IMR-90 (cell line): ENCODE measurements around the gene KCNN3. TPM values are rescaled to one million over a fixed set of nuclear protein-coding genes. Genes with fewer than 3 reads are reported as not detected.

ENCODE experiments used
- ATAC-seq: fragments of 200-7000 bp; cut with Tn5 transposase; 2 replicates; pipeline ENCODE4 v1.9.1; 2020; ENCODE audit warnings: low read depth, mild to moderate bottlenecking, moderate library complexity
- BruUV-seq: library from RNA; stranded (reverse); fragments of 400-500 nt; replicated peaks from 2 replicates; lab custom pipeline; 2021; lab: Mats Ljungman, UMichigan
- CTCF ChIA-PET: fragments of 300-600 bp; formaldehyde crosslinking; extraction: SDS; loops from one replicate; lab custom pipeline; 2021; ENCODE audit warnings: antibody characterized with exemption; lab: Yijun Ruan, JAX
- POLR2A ChIA-PET: fragments of 300-600 bp; sonication (Branson Sonifier 250); formaldehyde crosslinking; loops from one replicate; lab custom pipeline; 2022; ENCODE audit warnings: antibody characterized with exemption; ENCODE audit not compliant: unreplicated experiment; lab: Charles Lee
- DNase-seq: peaks from one replicate; pipeline ENCODE4 v3.0.0; 2013
- H2AFZ ChIP-seq: replicated peaks from 2 replicates; pipeline ENCODE3; 2013; ENCODE audit warnings: low read length, mild to moderate bottlenecking; ENCODE audit not compliant: poor library complexity
- H2AK5ac ChIP-seq: 2 replicates; pipeline ENCODE4 v1.6.1; 2013; ENCODE audit warnings: low read depth, low read length, inconsistent platforms
- H2AK9ac ChIP-seq: replicated peaks from 2 replicates; pipeline ENCODE3; 2013; ENCODE audit warnings: mild to moderate bottlenecking, low read depth, low read length, moderate library complexity; ENCODE audit not compliant: poor library complexity
- H2BK120ac ChIP-seq: 2 replicates; pipeline ENCODE4 v1.6.1; 2013; ENCODE audit warnings: low read depth, low read length, inconsistent platforms
- H2BK15ac ChIP-seq: 3 replicates; pipeline ENCODE4 v1.6.1; 2013; ENCODE audit warnings: low read depth, low read length, inconsistent platforms
- H2BK20ac ChIP-seq: 2 replicates; pipeline ENCODE4 v1.6.1; 2013; ENCODE audit warnings: low read depth, mild to moderate bottlenecking, inconsistent platforms, low read length, moderate library complexity
- H2BK5ac ChIP-seq: 2 replicates; pipeline ENCODE4 v1.6.1; 2013; ENCODE audit warnings: mild to moderate bottlenecking, low read depth, low read length, inconsistent platforms; ENCODE audit not compliant: poor library complexity, severe bottlenecking
- H3K14ac ChIP-seq: replicated peaks from 2 replicates; pipeline ENCODE4 v1.6.1; 2013; ENCODE audit warnings: low read depth, low read length, inconsistent platforms
- H3K18ac ChIP-seq: 2 replicates; pipeline ENCODE4 v1.6.1; 2013; ENCODE audit warnings: low read depth, low read length, control low read depth
- H3K23ac ChIP-seq: 2 replicates; pipeline ENCODE4 v1.6.1; 2013; ENCODE audit warnings: low read depth, low read length, inconsistent platforms
- H3K27ac ChIP-seq: 2 replicates; pipeline ENCODE4 v1.5.1; 2013; ENCODE audit warnings: mild to moderate bottlenecking, control low read depth, low read length; ENCODE audit not compliant: insufficient read depth
- H3K27me3 ChIP-seq: 2 replicates; pipeline ENCODE4 v1.6.1; 2013; ENCODE audit warnings: low read length; ENCODE audit not compliant: control insufficient read depth, insufficient read depth
- H3K36me3 ChIP-seq: 2 replicates; pipeline ENCODE4 v1.6.1; 2013; ENCODE audit warnings: low read length, mixed read lengths; ENCODE audit not compliant: control insufficient read depth, insufficient read depth
- H3K4ac ChIP-seq: 2 replicates; pipeline ENCODE4 v1.6.1; 2013; ENCODE audit warnings: low read depth, low read length, inconsistent platforms
- H3K4me1 ChIP-seq: 2 replicates; pipeline ENCODE4 v1.6.1; 2013; ENCODE audit warnings: low read length, mixed read lengths; ENCODE audit not compliant: control insufficient read depth, insufficient read depth
- H3K4me2 ChIP-seq: 2 replicates; pipeline ENCODE4 v1.6.1; 2013; ENCODE audit warnings: low read depth, mild to moderate bottlenecking, control low read depth, low read length, moderate library complexity
- H3K4me3 ChIP-seq: 2 replicates; pipeline ENCODE4 v1.5.1; 2013; ENCODE audit warnings: low read depth, mild to moderate bottlenecking, control low read depth, low read length, moderate library complexity; ENCODE audit not compliant: insufficient read depth
- H3K56ac ChIP-seq: 2 replicates; pipeline ENCODE4 v1.6.1; 2013; ENCODE audit warnings: low read length, inconsistent platforms; ENCODE audit not compliant: insufficient read depth; ENCODE audit errors: extremely low read depth
- H3K79me1 ChIP-seq, 2 experiments: 2 replicates each; pipeline ENCODE4 v1.6.1; 2013; ENCODE audit warnings: low read length in 2 of 2, inconsistent platforms in 1 of 2, low read depth in 1 of 2
- H3K9ac ChIP-seq: 2 replicates; pipeline ENCODE4 v1.6.1; 2013; ENCODE audit warnings: low read depth, low read length, control low read depth
- H3K9me1 ChIP-seq: 2 replicates; pipeline ENCODE4 v1.6.1; 2013; ENCODE audit warnings: low read length, inconsistent platforms; ENCODE audit not compliant: insufficient read depth
- H3K9me3 ChIP-seq: 2 replicates; pipeline ENCODE4 v1.6.1; 2013; ENCODE audit warnings: low read length; ENCODE audit not compliant: control insufficient read depth, insufficient read depth
- H4K20me1 ChIP-seq: 2 replicates; pipeline ENCODE4 v1.6.1; 2013; ENCODE audit warnings: low read length, inconsistent platforms; ENCODE audit not compliant: insufficient read depth
- H4K5ac ChIP-seq: 2 replicates; pipeline ENCODE4 v1.6.1; 2013; ENCODE audit warnings: mild to moderate bottlenecking, low read depth, low read length, control low read depth
- H4K8ac ChIP-seq, 2 experiments: 2 replicates each; pipeline ENCODE4 v1.6.1; 2013; ENCODE audit warnings: low read depth in 2 of 2, low read length in 2 of 2, control low read depth in 1 of 2, inconsistent platforms in 1 of 2
- H4K91ac ChIP-seq: 2 replicates; pipeline ENCODE4 v1.6.1; 2013; ENCODE audit warnings: low read depth, low read length, inconsistent platforms; ENCODE audit not compliant: insufficient read depth
- CHD1 ChIP-seq: IDR thresholded peaks from 2 replicates; pipeline ENCODE4 v1.6.1; 2012; ENCODE audit warnings: low read depth, low read length, improper control_type of control experiment
- MAZ ChIP-seq: IDR thresholded peaks from 2 replicates; pipeline ENCODE4 v1.6.1; 2012; ENCODE audit warnings: low read depth, mild to moderate bottlenecking, low read length, improper control_type of control experiment, moderate library complexity, borderline replicate concordance
- POLR2A ChIP-seq: IDR thresholded peaks from 2 replicates; pipeline ENCODE4 v1.6.1; 2012; ENCODE audit warnings: mild to moderate bottlenecking, low read depth, low read length
- RAD21 ChIP-seq: IDR thresholded peaks from 2 replicates; pipeline ENCODE4 v1.6.1; 2012; ENCODE audit warnings: low read length, improper control_type of control experiment
- RFX5 ChIP-seq: IDR thresholded peaks from 2 replicates; pipeline ENCODE4 v1.8.0; 2012; ENCODE audit warnings: low read depth, mild to moderate bottlenecking, low read length, moderate library complexity
- SMC3 ChIP-seq: fragments of 150-350 bp; IDR thresholded peaks from 2 replicates; pipeline ENCODE4 v1.6.1; 2016; ENCODE audit warnings: low read depth, mild to moderate bottlenecking, antibody characterized with exemption, low read length, moderate library complexity
- WGBS, 2 experiments: methylation state at CpG; one replicate each; pipeline versions ENCODE4 v1.1.5 to v1.1.7; 2013; ENCODE audit warnings: missing lambda C conversion rate in 2 of 2; ENCODE audit not compliant: insufficient read length in 1 of 2; ENCODE audit errors: extremely low coverage in 2 of 2; 5-methylcytosine and 5-hydroxymethylcytosine counted together
- dilution Hi-C: fragments of 300-500 bp; cut with HindIII; formaldehyde crosslinking; loops from one replicate; pipeline ENCODE4 v1.14.3; 2018; ENCODE audit warnings: low sequenced_read_pairs; ENCODE audit not compliant: unreplicated experiment
- in situ Hi-C: fragments of 300-500 bp; cut with MboI; formaldehyde crosslinking; loops from 3 replicates; pipeline ENCODE4 v1.14.3; 2019; ENCODE audit warnings: low sequenced_read_pairs, inconsistent platforms, mixed read lengths
- intact Hi-C: fragments of 100-400 bp; cut with micrococcal nuclease; formaldehyde crosslinking; loops from 2 replicates; pipeline ENCODE4 v1.10.0; 2022
- polyA plus RNA-seq, 3 experiments: library from polyadenylated mRNA; depleted of rRNA; stranded (reverse); fragments of >200 nt; gene quantifications; 2 replicates each; pipeline ENCODE4 v1.2.3, GENCODE V29; 2012; ENCODE audit warnings: low replicate concordance in 1 of 3
- total RNA-seq: library from RNA; depleted of rRNA; stranded (reverse); fragments of >200 nt; gene quantifications from 2 replicates; pipeline ENCODE4 v1.2.3, GENCODE V29; 2012
- TF ChIP-seq, protein P1 (sequence below): fragments of 150-350 bp; IDR thresholded peaks from 2 replicates; pipeline ENCODE4 v1.6.1; 2016; ENCODE audit warnings: low read depth, mild to moderate bottlenecking, low read length, moderate library complexity, borderline replicate concordance
- TF ChIP-seq, protein P2 (sequence below): conservative IDR thresholded peaks from 2 replicates; pipeline ENCODE4 v1.5.1; 2012; ENCODE audit warnings: mild to moderate bottlenecking, low read depth, low read length, improper control_type of control experiment
- TF ChIP-seq, protein P3 (sequence below): fragments of 150-350 bp; IDR thresholded peaks from 2 replicates; pipeline ENCODE4 v1.6.1; 2017; ENCODE audit warnings: mild to moderate bottlenecking, antibody characterized with exemption, low read length, low read depth

KCNN3 gene
- total and polyA plus RNA-seq, 2 of the 4 experiments (the other 2 are of a cell fraction), result 0.02 TPM; not detected in 1

DNA sequence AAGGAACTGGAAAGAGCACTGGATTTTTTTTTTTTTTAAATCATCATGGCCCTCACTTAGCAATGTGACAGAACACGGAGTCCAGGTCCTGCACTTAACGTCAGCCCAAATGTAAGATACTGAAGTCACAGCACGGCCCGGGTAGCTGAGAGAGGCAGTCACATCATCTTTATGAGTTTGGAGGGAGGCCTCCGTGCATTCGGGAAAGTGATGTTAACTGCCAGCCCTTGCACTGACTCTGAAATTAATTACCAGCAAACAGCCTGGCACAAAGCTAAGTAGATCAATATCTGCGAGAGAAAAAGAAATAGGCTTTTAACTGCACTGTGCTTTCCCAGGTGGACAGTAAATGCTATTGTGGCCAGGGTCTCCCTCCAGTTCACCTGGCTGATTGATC is 152.6 kb downstream of the KCNN3 start (continued):
- TF ChIP-seq, protein P1, sequence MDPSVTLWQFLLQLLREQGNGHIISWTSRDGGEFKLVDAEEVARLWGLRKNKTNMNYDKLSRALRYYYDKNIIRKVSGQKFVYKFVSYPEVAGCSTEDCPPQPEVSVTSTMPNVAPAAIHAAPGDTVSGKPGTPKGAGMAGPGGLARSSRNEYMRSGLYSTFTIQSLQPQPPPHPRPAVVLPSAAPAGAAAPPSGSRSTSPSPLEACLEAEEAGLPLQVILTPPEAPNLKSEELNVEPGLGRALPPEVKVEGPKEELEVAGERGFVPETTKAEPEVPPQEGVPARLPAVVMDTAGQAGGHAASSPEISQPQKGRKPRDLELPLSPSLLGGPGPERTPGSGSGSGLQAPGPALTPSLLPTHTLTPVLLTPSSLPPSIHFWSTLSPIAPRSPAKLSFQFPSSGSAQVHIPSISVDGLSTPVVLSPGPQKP, result no peak
- TF ChIP-seq POLR2A (no peak), RFX5 (no peak)

DNA sequence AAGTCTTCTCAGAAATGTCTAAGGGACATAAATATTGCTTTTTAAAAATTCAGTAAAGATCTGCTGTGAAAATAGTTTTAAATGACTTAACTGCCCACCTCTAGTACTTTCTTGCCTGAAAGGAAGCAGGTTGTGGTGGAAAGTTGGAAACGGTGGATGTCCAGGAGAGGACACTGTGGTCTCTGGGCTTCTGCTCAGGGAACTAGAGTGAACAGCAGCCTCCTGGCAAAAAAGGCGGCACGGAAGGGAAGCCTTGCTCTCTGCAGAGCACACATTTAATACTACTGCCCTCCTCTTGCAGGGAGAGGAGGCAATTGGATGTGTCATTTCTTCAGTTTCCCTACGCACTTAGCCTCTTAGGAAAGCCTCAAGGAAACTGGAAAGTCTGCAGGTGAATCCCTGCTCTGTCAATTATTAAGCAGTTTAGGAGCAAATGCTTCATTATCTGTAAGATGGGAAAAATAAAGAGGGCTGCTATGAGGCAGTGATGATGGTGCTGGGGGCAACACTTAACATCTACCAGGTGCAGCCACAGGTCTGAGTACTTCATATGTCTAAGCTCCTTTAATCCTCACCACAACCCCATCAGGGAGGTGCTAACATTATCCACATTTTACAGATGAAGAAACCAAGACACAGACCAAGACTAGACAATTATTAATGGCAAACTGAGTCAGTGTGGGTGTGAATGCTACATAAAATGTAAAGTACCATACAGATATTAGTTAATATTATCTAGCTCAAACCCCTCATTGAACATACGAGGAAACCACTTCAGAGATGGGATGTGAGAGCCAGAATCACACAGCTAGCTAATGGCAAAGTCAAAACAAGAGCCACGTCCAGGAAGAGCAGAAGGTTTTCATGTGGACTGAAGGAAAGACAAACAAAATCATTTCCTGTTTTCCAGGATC is 153.2 kb downstream of the KCNN3 start:
- Histone ChIP-seq H2BK120ac (no peak overlapping the region), H2AFZ (no peak overlapping the region), H3K27me3 (peaks cover 34% of the 10 kb centered on the region), H2AK9ac (no peak overlapping the region), H3K9ac (no peak overlapping the region), H3K9me3 (no peaks in the 10 kb centered on the region), H3K4me3 (no peak overlapping the region), H4K20me1 (peaks cover 5% of the 10 kb centered on the region; the same call in 1 of the 2 replicates), H4K5ac (no peak overlapping the region), H2AK5ac (no peak overlapping the region), H3K4me2 (no peak overlapping the region), H3K36me3 (no peaks in the 10 kb centered on the region), H2BK15ac (no peak overlapping the region), H3K9me1 (peaks cover 6% of the 10 kb centered on the region), H3K18ac (no peak overlapping the region), H2BK5ac (no peak overlapping the region), H4K8ac (no peak overlapping the region), H3K23ac (no peak overlapping the region), H3K4ac (no peak overlapping the region), H3K4me1 (no peaks in the 10 kb centered on the region), H3K56ac (no peak overlapping the region), H4K91ac (no peak overlapping the region), H3K14ac (no peak overlapping the region), H3K27ac (no peak overlapping the region), H2BK20ac (no peak overlapping the region), H3K79me1 (no peaks in the 10 kb centered on the region)
- TF ChIP-seq MAZ, result no peak
- TF ChIP-seq, protein P1, result no peak
- no peak for TF ChIP-seq CHD1
- TF ChIP-seq POLR2A, result no peak
- TF ChIP-seq, protein P2, sequence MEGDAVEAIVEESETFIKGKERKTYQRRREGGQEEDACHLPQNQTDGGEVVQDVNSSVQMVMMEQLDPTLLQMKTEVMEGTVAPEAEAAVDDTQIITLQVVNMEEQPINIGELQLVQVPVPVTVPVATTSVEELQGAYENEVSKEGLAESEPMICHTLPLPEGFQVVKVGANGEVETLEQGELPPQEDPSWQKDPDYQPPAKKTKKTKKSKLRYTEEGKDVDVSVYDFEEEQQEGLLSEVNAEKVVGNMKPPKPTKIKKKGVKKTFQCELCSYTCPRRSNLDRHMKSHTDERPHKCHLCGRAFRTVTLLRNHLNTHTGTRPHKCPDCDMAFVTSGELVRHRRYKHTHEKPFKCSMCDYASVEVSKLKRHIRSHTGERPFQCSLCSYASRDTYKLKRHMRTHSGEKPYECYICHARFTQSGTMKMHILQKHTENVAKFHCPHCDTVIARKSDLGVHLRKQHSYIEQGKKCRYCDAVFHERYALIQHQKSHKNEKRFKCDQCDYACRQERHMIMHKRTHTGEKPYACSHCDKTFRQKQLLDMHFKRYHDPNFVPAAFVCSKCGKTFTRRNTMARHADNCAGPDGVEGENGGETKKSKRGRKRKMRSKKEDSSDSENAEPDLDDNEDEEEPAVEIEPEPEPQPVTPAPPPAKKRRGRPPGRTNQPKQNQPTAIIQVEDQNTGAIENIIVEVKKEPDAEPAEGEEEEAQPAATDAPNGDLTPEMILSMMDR, result no peak
- no peak for TF ChIP-seq SMC3
- TF ChIP-seq, protein P3, sequence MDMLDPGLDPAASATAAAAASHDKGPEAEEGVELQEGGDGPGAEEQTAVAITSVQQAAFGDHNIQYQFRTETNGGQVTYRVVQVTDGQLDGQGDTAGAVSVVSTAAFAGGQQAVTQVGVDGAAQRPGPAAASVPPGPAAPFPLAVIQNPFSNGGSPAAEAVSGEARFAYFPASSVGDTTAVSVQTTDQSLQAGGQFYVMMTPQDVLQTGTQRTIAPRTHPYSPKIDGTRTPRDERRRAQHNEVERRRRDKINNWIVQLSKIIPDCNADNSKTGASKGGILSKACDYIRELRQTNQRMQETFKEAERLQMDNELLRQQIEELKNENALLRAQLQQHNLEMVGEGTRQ, result no peak
- TF ChIP-seq RAD21, result no peak
- intact Hi-C loops, result no loop called here
- ChIA-PET CTCF (interaction anchor here (0.9 kb wide), 1 partner anchor 7 kb away, joined by 4 read pairs; no protein-coding TSS in a partner anchor), POLR2A (no interaction called here)
- in situ Hi-C loops, result no loop called here
- ATAC-seq, result no peak
- no peak for DNase-seq
- BruUV-seq, result no TSS peak
- dilution Hi-C loops, result no loop called here
- WGBS, 2 experiments, result no CpG with 5 or more reads among the region's 6 CpGs
